HEK293 (cell line): ENCODE measurements around the gene FOXP4.

Source experiments
- CTCF ChIA-PET: fragments of 350-600 bp; formaldehyde crosslinking; extraction: SDS; loops from one replicate; lab custom pipeline; 2021; ENCODE audit warnings: antibody characterized with exemption; lab: Yijun Ruan, JAX
- POLR2A ChIA-PET: fragments of 300-600 bp; formaldehyde crosslinking; extraction: SDS; loops from one replicate; lab custom pipeline; 2020; ENCODE audit warnings: antibody characterized with exemption, inconsistent platforms; lab: Yijun Ruan, JAX
- H3K27ac ChIP-seq: fragments of 200-500 bp; sonication (Bioruptor generic); 2 replicates; pipeline ENCODE4 v1.5.1; 2014; ENCODE audit warnings: low read depth, low read length, control low read depth, inconsistent platforms; ENCODE audit errors: extremely low read depth
- H3K36me3 ChIP-seq, 2 experiments: fragments of 200-500 bp in 1 of 2; sonication (Bioruptor generic) in 1 of 2; 1 replicate in 1 of 2; 2 replicates in 1 of 2; pipeline ENCODE4 v1.5.1; 2014 to 2017; ENCODE audit warnings: inconsistent platforms in 2 of 2, low read length in 2 of 2; ENCODE audit not compliant: control insufficient read depth in 2 of 2, insufficient read depth in 1 of 2
- H3K4me1 ChIP-seq: fragments of 200-500 bp; sonication (Bioruptor generic); 2 replicates; pipeline ENCODE4 v1.5.1; 2014; ENCODE audit warnings: mild to moderate bottlenecking, low read length, inconsistent platforms; ENCODE audit not compliant: control insufficient read depth, insufficient read depth
- H3K4me3 ChIP-seq: 2 replicates; pipeline ENCODE4 v1.5.1; 2011; ENCODE audit warnings: low read depth, mild to moderate bottlenecking, control low read depth, low read length, moderate library complexity
- H3K9me3 ChIP-seq: fragments of 200-500 bp; sonication (Bioruptor generic); 2 replicates; pipeline ENCODE4 v1.5.1; 2014; ENCODE audit warnings: low read depth, low read length, inconsistent platforms; ENCODE audit not compliant: control insufficient read depth, insufficient read depth
- GLI4 ChIP-seq: fragments of 450-650 bp; formaldehyde crosslinking; IDR thresholded peaks from 2 replicates; pipeline ENCODE4 v1.5.1; 2016; ENCODE audit warnings: missing biosample characterization, missing genetic modification characterization
- HOXD13 ChIP-seq: sonication (generic); formaldehyde crosslinking; IDR thresholded peaks from 2 replicates; pipeline ENCODE4 v1.8.0; 2022; ENCODE audit warnings: missing genetic modification reagents, borderline replicate concordance
- SCRT2 ChIP-seq: fragments of 450-650 bp; formaldehyde crosslinking; IDR thresholded peaks from 2 replicates; pipeline ENCODE4 v1.5.1; 2016; ENCODE audit warnings: missing biosample characterization, missing genetic modification characterization
- WT1 ChIP-seq: fragments of 450-650 bp; formaldehyde crosslinking; IDR thresholded peaks from 2 replicates; pipeline ENCODE4 v1.5.1; 2016; ENCODE audit warnings: missing biosample characterization, missing genetic modification characterization
- ZNF10 ChIP-seq: fragments of 450-650 bp; formaldehyde crosslinking; IDR thresholded peaks from 2 replicates; pipeline ENCODE4 v1.5.1; 2017; ENCODE audit warnings: missing biosample characterization, missing genetic modification characterization
- ZNF155 ChIP-seq: fragments of 450-650 bp; formaldehyde crosslinking; IDR thresholded peaks from 2 replicates; pipeline ENCODE4 v1.5.1; 2016; ENCODE audit warnings: missing biosample characterization, missing genetic modification characterization
- ZNF16 ChIP-seq: fragments of 450-650 bp; formaldehyde crosslinking; IDR thresholded peaks from 2 replicates; pipeline ENCODE4 v1.5.1; 2016; ENCODE audit warnings: low read depth, missing biosample characterization, missing genetic modification characterization
- ZNF175 ChIP-seq: fragments of 450-650 bp; formaldehyde crosslinking; IDR thresholded peaks from 2 replicates; pipeline ENCODE4 v1.5.1; 2016; ENCODE audit warnings: missing biosample characterization, missing genetic modification characterization
- ZNF184 ChIP-seq: fragments of 450-650 bp; IDR thresholded peaks from 2 replicates; pipeline ENCODE4 v1.5.1; 2018; ENCODE audit warnings: missing biosample characterization, mild to moderate bottlenecking, missing genetic modification characterization
- ZNF311 ChIP-seq: fragments of 450-650 bp; formaldehyde crosslinking; IDR thresholded peaks from 2 replicates; pipeline ENCODE4 v1.5.1; 2017; ENCODE audit warnings: missing biosample characterization, missing genetic modification characterization, borderline replicate concordance
- ZNF335 ChIP-seq: fragments of 450-650 bp; formaldehyde crosslinking; conservative IDR thresholded peaks from 2 replicates; pipeline ENCODE4 v1.5.1; 2016; ENCODE audit warnings: missing biosample characterization, missing genetic modification characterization
- ZNF391 ChIP-seq: fragments of 450-650 bp; formaldehyde crosslinking; IDR thresholded peaks from 2 replicates; pipeline ENCODE4 v1.5.1; 2016; ENCODE audit warnings: low read depth, missing biosample characterization, missing genetic modification characterization, borderline replicate concordance
- ZNF510 ChIP-seq: fragments of 450-650 bp; formaldehyde crosslinking; IDR thresholded peaks from 2 replicates; pipeline ENCODE4 v1.5.1; 2018; ENCODE audit warnings: mild to moderate bottlenecking, missing genetic modification characterization, missing biosample characterization; ENCODE audit not compliant: insufficient replicate concordance
- ZNF514 ChIP-seq: fragments of 450-650 bp; formaldehyde crosslinking; IDR thresholded peaks from 2 replicates; pipeline ENCODE4 v1.5.1; 2016; ENCODE audit warnings: missing biosample characterization, missing genetic modification characterization
- ZNF626 ChIP-seq: fragments of 450-650 bp; sonication (Bioruptor Pico); formaldehyde crosslinking; IDR thresholded peaks from 2 replicates; pipeline ENCODE4 v1.5.1; 2018; ENCODE audit warnings: missing biosample characterization, missing genetic modification characterization, inconsistent platforms
- ZNF639 ChIP-seq: fragments of 450-650 bp; formaldehyde crosslinking; IDR thresholded peaks from 2 replicates; pipeline ENCODE4 v1.5.1; 2016; ENCODE audit warnings: missing biosample characterization, missing genetic modification characterization
- ZNF660 ChIP-seq: fragments of 450-650 bp; IDR thresholded peaks from 2 replicates; pipeline ENCODE4 v1.5.1; 2018; ENCODE audit warnings: missing biosample characterization, mild to moderate bottlenecking, missing genetic modification characterization
- ZNF664 ChIP-seq: fragments of 450-650 bp; formaldehyde crosslinking; IDR thresholded peaks from 2 replicates; pipeline ENCODE4 v1.5.1; 2016; ENCODE audit warnings: missing biosample characterization, missing genetic modification characterization
- ZXDB ChIP-seq: fragments of 450-650 bp; formaldehyde crosslinking; IDR thresholded peaks from 2 replicates; pipeline ENCODE4 v1.5.1; 2016; ENCODE audit warnings: missing biosample characterization, missing genetic modification characterization
- TF ChIP-seq, protein P1 (sequence below): fragments of 450-650 bp; formaldehyde crosslinking; optimal IDR thresholded peaks from 2 replicates; pipeline ENCODE3; 2016; ENCODE audit warnings: missing biosample characterization, mild to moderate bottlenecking, missing genetic modification characterization
- TF ChIP-seq, protein P2 (sequence below): fragments of 450-650 bp; formaldehyde crosslinking; IDR thresholded peaks from 2 replicates; pipeline ENCODE4 v1.5.1; 2016; ENCODE audit warnings: missing biosample characterization, missing genetic modification characterization
- TF ChIP-seq, protein P3 (sequence below): sonication (generic); formaldehyde crosslinking; IDR thresholded peaks from 2 replicates; pipeline ENCODE4 v1.8.1; 2022; ENCODE audit warnings: mild to moderate bottlenecking, moderate library complexity, missing genetic modification reagents

FOXP4 gene

DNA sequence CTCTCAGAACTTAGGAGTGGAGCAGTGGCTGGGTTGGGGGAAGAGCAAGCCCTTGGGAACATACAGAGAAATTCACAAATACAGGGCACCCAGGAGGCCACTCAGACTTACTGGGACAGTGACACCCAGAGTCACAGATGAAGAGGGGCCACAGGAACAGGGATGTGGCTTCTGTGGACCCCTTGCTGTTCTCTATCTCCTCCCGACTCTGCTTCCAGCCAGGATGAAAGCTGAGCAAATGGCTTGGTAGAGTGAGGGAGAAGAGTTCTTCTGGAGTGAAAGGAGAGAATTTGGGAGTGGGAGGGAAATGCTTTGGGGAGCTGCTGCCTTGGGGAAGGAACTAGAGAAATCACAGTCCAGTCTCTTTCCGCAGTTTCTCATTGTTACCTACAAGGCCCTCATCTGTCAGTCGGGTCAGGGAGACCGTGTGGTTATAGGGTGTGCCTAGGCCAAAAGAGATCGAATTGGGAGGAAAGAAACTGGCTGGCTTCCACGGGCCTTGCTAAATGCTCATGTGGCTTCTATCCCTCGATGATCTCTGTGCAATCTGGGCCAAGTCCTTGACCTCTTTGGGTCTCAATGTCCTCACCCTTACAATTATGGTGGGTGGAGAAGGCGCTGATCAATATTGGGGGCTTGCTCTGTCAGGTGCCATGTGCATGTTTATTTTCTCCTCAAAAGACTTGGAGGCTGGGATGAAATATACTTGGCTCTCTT, 17.0 kb downstream of the FOXP4 start (continued):
- TF ChIP-seq ZNF16 (tag by site-specific recombination) (no peak), ZNF335 (tag by site-specific recombination) (no peak), ZNF514 (tag by site-specific recombination) (no peak)

- TF ChIP-seq, protein P1, sequence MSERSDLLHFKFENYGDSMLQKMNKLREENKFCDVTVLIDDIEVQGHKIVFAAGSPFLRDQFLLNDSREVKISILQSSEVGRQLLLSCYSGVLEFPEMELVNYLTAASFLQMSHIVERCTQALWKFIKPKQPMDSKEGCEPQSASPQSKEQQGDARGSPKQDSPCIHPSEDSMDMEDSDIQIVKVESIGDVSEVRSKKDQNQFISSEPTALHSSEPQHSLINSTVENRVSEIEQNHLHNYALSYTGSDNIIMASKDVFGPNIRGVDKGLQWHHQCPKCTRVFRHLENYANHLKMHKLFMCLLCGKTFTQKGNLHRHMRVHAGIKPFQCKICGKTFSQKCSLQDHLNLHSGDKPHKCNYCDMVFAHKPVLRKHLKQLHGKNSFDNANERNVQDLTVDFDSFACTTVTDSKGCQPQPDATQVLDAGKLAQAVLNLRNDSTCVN = no peak
- TF ChIP-seq, all 188 proteins: peak for 0
- Histone ChIP-seq H3K4me3 (no peak overlapping the region), H3K36me3 (peaks cover 0 to 49% of the 10 kb centered on the region in 2 experiments), H3K4me1 (0 out of 2 replicates have a peak, but pooled peaks cover 2% of the 10 kb centered on the region), H3K27ac (no peak overlapping the region), H3K9me3 (no peaks in the 10 kb centered on the region)
- POLR2A ChIA-PET = no interaction called here
- CTCF ChIA-PET = interaction anchor here (1.1 kb wide), 1 partner anchor 19 kb away, joined by 3 read pairs; no protein-coding TSS in a partner anchor
Observed at GRCh38 chr6:41564448-41565142, 18.4 kb downstream of the FOXP4 start.

- H3K27ac ChIP-seq = no peak overlapping the region
- peaks cover 5% of the 10 kb centered on the region; the same call in 1 of the 2 replicates for H3K4me1 ChIP-seq
- POLR2A ChIA-PET = no interaction called here
- CTCF ChIA-PET = no interaction called here
- no peaks in the 10 kb centered on the region for H3K9me3 ChIP-seq
- H3K4me3 ChIP-seq = no peak overlapping the region
- peaks cover 0 to 54% of the 10 kb centered on the region in 2 experiments for H3K36me3 ChIP-seq
- no peak for TF ChIP-seq ZNF155 (tag by site-specific recombination)
- TF ChIP-seq, protein P2, sequence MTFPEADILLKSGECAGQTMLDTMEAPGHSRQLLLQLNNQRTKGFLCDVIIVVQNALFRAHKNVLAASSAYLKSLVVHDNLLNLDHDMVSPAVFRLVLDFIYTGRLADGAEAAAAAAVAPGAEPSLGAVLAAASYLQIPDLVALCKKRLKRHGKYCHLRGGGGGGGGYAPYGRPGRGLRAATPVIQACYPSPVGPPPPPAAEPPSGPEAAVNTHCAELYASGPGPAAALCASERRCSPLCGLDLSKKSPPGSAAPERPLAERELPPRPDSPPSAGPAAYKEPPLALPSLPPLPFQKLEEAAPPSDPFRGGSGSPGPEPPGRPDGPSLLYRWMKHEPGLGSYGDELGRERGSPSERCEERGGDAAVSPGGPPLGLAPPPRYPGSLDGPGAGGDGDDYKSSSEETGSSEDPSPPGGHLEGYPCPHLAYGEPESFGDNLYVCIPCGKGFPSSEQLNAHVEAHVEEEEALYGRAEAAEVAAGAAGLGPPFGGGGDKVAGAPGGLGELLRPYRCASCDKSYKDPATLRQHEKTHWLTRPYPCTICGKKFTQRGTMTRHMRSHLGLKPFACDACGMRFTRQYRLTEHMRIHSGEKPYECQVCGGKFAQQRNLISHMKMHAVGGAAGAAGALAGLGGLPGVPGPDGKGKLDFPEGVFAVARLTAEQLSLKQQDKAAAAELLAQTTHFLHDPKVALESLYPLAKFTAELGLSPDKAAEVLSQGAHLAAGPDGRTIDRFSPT (tag by site-specific recombination) = no peak
- TF ChIP-seq ZNF639 (tag by site-specific recombination) = no peak
- TF ChIP-seq ZNF311 (tag by site-specific recombination) = no peak
- no peak for TF ChIP-seq ZNF391 (tag by site-specific recombination)
- TF ChIP-seq ZNF10 (tag by site-specific recombination) = no peak
- peak; percentile 81 for TF ChIP-seq SCRT2
- TF ChIP-seq ZNF660 (tag by site-specific recombination) = no peak
Observed at GRCh38 chr6:41565701-41566100, 19.5 kb downstream of the FOXP4 start.

- peaks cover 0 to 57% of the 10 kb centered on the region in 2 experiments for H3K36me3 ChIP-seq
- POLR2A ChIA-PET = no interaction called here
- CTCF ChIA-PET = interaction anchor here (0.6 kb wide), 2 partner anchors 39 to 111 kb away, joined by 3 to 4 read pairs; no protein-coding TSS in a partner anchor
- TF ChIP-seq, protein P3, sequence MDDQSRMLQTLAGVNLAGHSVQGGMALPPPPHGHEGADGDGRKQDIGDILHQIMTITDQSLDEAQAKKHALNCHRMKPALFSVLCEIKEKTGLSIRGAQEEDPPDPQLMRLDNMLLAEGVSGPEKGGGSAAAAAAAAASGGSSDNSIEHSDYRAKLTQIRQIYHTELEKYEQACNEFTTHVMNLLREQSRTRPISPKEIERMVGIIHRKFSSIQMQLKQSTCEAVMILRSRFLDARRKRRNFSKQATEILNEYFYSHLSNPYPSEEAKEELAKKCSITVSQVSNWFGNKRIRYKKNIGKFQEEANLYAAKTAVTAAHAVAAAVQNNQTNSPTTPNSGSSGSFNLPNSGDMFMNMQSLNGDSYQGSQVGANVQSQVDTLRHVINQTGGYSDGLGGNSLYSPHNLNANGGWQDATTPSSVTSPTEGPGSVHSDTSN = no peak
- no peak for TF ChIP-seq ZNF175 (tag by site-specific recombination)
- TF ChIP-seq ZNF184 (tag by site-specific recombination) = no peak
- TF ChIP-seq ZNF391 (tag by site-specific recombination) = no peak
- TF ChIP-seq ZNF510 (tag by site-specific recombination) = no peak
- TF ChIP-seq HOXD13 (CRISPR knock-in tag) = no peak
- no peak for TF ChIP-seq ZNF664
- no peak for TF ChIP-seq ZXDB
- TF ChIP-seq WT1 (tag by site-specific recombination) = no peak
- no peak for TF ChIP-seq ZNF626
- TF ChIP-seq GLI4 (tag by site-specific recombination) = no peak
Observed at GRCh38 chr6:41566961-41567360, 20.8 kb downstream of the FOXP4 start.

More at GRCh38 chr6:41566961-41567360, 20.8 kb downstream of the FOXP4 start:
- H3K9me3 ChIP-seq = no peaks in the 10 kb centered on the region
- no peak overlapping the region for H3K4me3 ChIP-seq
- H3K4me1 ChIP-seq = peaks cover 17% of the 10 kb centered on the region
- H3K27ac ChIP-seq = no peak overlapping the region
